SK-N-SH (cell line): ENCODE measurements around the gene SPATA12.

Experiments
- EZH2phosphoT487 ChIP-seq: fragments of 200-600 bp; sonication (generic); IDR thresholded peaks from 2 replicates; pipeline ENCODE4 v1.6.1; 2017; ENCODE audit warnings: low read depth, mixed run types, mild to moderate bottlenecking, antibody characterized with exemption, moderate library complexity, borderline replicate concordance
- FOXJ3 ChIP-seq: sonication (generic); formaldehyde crosslinking; IDR thresholded peaks from 2 replicates; pipeline ENCODE4 v1.5.1; 2020; ENCODE audit warnings: mild to moderate bottlenecking, missing genetic modification reagents
- FOXM1 ChIP-seq: IDR thresholded peaks from 2 replicates; pipeline ENCODE4 v1.4.0; 2012; ENCODE audit warnings: low read depth, mild to moderate bottlenecking
- SIN3A ChIP-seq: IDR thresholded peaks from 2 replicates; pipeline ENCODE4 v1.6.1; 2012; ENCODE audit warnings: low read depth, mild to moderate bottlenecking, low read length, moderate library complexity, borderline replicate concordance
- TF ChIP-seq, protein P1 (sequence below): fragments of 200-600 bp; sonication (generic); IDR thresholded peaks from 2 replicates; pipeline ENCODE4 v1.6.1; 2017; ENCODE audit warnings: antibody characterized with exemption, mild to moderate bottlenecking, moderate library complexity

DNA sequence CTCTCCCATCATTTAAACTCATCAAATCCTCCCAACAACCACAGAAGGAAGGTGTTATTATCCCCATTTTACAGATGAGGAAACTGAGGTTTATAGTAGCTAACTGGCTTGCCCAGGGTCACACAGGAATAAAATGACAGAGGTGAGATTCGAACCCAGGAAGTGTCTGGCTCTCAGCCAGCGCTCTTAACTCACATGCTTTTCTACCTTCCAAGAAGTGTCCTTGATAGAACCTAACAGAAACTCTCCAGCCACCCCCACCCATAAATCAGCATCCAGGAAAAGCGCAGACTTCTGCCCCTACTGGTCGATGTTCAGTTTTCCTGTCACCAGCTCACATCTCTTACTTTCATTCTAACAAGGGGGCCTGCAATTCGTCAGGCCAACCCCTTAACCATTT lies 51.7 kb downstream of the SPATA12 start:
- TF ChIP-seq, protein P1, sequence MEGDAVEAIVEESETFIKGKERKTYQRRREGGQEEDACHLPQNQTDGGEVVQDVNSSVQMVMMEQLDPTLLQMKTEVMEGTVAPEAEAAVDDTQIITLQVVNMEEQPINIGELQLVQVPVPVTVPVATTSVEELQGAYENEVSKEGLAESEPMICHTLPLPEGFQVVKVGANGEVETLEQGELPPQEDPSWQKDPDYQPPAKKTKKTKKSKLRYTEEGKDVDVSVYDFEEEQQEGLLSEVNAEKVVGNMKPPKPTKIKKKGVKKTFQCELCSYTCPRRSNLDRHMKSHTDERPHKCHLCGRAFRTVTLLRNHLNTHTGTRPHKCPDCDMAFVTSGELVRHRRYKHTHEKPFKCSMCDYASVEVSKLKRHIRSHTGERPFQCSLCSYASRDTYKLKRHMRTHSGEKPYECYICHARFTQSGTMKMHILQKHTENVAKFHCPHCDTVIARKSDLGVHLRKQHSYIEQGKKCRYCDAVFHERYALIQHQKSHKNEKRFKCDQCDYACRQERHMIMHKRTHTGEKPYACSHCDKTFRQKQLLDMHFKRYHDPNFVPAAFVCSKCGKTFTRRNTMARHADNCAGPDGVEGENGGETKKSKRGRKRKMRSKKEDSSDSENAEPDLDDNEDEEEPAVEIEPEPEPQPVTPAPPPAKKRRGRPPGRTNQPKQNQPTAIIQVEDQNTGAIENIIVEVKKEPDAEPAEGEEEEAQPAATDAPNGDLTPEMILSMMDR: peak; percentile 55
- TF ChIP-seq SIN3A: no peak
- TF ChIP-seq FOXM1: no peak
- TF ChIP-seq FOXJ3 (CRISPR knock-in tag): no peak
- no peak for TF ChIP-seq EZH2phosphoT487
